Renal pelvis (tissue), 4 donors: Measurements from ENCODE around the gene PDS5B. TPM values are rescaled to one million over a fixed set of nuclear protein-coding genes. Genes with fewer than 3 reads are reported as not detected.
"Not testable (repeated sequence)": the region's sequence is repeated elsewhere in the genome, so short reads cannot be mapped to it uniquely, and the experiment has no call there.

Experiments used
- DNase-seq: peaks from one replicate; pipeline ENCODE4 v3.0.0-alpha.2; 2013
- polyA plus RNA-seq, 3 donors: library from polyadenylated mRNA; unstranded; fragments of 120-200 nt; gene quantifications; one replicate each; pipeline ENCODE4 v1.2.1, GENCODE V29; 2013; ENCODE audit not compliant: insufficient read length in 3 of 3

PDS5B gene
- polyA plus RNA-seq, 3 donors: 64.3 to 71.9 (median 69.1) TPM

DNA sequence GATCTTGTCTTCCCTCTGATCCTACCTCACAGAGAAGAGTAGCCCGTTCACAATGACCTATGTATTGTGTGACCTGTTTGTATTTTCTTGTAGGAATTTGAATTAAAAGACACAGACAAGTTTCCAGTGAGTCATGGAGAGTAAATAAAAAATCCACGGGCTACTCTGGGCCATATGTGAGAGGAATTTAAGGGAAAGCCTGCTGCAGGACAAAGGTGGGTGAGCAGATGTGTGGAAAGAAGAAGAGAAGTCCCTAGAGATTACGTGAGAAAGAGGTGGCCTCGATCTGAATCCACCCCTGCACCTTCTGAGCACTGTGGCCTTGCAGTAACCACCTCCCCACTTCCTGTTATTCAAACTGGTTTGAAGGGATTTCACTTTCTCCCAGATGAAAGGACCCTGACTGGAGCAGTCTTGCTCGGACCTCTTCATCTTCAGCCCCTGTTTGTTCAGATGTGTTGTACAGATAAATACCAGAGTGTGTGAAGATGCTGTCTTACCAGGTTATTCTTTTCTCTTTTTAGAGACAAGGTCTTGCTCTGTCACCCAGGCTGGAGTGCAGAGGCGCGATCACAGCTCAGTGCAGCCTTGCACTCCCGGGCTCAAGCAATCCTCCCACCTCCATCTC is 205.4 kb downstream of the PDS5B start:
- DNase-seq: no peak

DNA sequence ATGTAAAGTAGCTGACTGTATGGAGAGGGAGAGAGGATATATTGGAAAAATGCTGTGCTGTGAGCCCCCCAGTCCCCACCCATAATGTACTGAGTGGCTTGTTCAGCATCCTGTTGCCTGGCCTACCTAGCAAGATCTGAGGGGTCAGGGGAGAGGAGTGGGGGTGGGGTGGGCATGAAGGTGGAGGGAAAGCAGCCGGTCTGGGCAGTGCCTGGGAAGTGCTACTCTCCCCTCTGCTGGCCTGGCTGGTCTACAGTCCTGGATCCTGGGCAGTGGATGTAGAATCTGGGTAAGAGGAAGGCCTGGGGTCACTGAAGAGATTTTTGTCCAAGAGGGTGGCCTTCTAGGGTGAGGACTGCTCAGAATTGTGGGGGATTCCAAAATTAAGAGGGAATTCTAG is 210.5 kb downstream of the PDS5B start:
- no peak for DNase-seq

DNA sequence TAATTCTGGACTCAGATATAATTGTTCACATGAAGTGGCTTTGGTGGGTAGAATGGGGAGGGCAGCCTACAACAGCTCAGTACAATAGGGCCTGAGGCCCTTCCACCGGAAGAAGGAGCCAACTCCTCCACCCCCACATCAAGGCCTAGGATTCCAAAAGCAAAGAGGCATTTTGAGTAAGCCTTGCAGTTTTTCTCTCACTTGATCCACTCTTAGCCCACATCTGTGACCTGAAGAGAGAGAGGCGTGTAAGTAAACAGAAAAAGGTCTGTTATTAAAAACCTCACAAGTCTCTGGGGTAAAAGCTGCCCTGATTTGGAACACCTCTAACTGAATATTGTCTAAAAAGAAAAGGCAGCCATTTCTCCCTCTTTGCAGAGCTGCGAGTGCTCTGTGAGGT is 215.9 kb downstream of the PDS5B start:
- no peak for DNase-seq

DNA sequence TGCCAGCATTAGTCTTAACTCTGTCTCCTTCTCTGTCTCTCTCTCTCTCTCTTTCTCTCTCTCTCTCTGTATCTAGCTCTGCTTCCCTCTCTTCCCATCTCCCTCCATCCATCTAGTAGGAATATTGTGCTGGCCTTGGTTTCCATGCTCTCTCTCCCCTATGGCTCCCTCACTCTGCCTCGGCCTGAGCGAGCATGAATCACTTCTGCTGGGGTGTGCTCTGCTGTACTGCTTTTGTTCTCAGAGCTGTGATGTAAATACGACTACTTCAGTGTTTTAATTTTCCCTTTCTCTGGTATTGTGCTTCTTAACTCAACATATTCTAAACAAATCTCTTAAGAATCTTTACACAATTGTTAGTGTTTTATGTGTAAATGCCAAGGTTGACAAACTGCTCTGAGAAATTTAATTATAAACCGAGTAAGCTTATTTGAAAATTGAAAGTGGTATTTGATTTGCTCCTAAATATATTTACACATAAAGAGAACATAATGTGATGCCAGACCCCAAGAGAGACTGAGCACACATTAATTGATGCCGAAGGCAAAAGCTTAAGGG is 218.5 kb downstream of the PDS5B start:
- DNase-seq: no peak

DNA sequence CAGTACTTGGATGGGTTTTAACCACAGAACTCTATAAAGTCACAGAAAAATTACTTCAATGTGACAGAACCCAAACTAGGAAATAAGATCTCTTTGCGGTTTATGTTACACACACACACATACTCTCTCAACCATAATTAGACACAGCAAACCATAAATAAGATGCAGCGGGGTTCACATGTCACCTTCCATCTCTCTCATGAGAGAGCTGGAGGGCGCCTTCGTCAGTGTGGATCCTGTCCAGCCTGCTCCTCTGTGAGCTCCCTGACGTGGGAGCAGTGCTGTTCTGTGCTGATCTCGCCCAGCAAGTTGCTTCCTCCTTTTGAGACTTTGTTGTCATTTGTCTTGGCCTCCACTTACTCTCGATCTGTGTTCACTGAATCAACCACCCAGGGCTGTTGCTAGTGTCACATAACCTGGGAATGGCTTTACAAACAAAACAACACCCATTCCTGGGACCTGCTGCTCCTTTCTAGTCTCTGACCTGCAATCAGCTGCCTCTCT is 225.1 kb downstream of the PDS5B start:
- peak; percentile 43 for DNase-seq

DNA sequence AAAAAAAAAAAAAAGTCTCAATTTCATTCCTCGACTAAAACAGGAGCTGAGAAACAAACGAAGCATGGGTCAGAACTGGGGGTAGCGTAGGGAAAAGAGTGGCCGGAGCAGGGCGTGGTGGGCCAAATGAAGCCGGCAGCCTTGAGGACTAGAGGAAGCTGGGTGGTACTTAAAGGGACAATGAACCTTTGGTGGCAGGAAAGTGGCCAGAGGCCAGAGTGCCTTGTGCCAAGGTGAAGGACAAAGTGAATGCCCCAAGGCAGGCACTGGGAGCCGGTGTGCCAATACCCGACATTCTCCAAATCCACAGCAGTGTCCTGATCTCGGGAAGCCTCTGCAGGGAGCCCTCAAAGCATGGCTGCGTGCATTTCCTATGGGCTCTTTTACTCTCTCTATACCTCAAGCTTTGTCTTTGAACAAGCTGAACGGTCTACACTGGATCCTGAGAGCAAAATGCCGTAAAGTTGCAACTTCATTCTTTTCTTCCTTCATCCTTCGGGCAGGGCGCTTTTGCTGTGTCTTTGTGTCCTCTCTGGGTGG is 235.0 kb downstream of the PDS5B start:
- no peak for DNase-seq

DNA sequence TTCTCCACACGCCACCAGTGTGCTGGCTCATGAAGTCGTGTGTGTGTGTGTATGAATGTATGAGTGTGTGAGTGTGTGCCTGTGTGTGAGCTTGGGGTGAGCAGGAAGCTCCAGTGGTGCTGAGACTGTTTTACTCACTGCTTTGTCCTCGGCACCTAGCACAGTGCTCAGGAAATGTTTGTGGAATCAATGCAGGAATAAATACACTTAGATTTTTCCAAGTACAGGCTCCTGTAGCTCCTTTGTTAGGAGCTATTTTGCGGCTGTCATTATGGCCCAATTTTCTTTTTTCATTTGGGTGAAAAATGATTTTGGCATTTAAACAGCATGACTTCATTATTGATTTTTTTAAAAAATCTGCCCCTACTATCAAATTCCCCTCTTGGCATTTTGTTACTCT is 236.5 kb downstream of the PDS5B start:
- DNase-seq: no peak

DNA sequence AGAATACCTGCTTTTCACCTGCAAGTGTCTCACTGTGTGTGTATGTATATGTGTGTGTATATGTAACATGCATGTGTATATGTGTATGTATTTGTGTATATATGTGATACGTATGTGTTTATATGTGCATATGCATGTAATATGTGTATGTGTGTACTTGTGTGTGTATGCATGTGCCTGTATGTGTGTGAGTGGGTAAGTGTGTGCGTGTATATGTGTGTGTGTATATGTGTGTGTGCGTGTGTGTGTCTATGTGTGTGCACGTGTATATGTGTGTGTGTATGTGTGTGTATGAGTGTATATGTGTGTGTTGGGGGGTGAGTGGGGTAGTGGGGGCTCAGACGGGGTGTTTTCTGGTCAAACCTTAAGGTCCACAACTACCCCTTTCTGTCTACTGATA is 237.3 kb downstream of the PDS5B start:
- DNase-seq: no peak

DNA sequence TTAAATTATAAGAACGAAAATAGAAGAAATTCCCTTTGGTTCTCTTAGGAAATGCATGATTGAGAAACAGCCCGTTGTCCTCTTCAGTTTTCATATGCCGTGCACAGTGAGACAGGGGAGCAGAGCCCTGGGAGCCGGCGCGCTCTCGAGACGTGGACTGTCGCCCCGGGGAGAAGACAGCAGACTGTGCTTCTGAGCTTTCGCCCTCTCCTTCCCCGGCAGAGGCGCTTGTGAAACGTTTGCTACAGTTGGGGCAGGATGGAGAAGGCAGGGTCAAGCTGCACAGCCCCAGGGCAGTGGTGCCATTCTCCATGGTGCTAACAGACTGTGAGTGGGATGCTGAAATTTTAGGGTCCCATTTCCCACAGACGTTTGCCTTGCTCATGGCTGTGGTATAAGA is 237.8 kb downstream of the PDS5B start:
- DNase-seq: no peak

DNA sequence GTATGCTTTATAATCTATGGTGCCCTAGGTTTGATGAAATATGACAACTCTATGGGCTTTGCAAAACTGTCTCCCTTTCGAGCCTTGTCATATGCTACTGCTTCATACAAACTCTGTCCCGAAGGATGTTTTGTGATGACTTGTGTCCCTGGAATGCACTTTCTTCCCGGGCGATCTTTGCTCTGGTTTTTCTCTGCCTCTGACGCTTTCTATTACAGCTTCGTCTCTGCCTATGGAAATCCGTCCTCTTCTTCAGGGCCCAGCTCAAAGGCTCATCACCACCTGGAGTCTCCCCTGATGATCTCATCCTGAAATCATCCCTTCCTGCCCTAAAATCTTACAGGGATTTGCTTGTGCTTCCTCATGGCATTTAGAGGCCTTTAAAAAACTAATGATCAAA is 238.4 kb downstream of the PDS5B start:
- no peak for DNase-seq

DNA sequence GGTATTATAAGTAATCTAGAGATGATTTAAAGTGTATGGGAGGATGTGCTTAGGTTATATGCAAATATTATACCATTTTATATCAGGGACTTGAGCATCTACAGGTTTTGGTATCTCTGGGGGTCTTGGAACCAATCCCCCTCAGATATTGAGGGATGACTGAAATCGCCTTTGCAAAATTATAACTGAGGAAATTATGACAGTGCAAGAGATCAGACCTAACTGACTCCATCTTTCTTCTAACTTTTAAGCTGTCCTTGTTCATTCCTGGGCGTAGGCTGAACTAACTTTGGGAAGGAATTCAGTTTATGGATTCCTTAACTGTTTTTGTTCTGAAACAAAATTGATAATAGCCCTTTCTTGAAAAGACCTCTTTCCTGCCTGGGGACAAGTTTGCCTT is 239.2 kb downstream of the PDS5B start:
- no peak for DNase-seq

DNA sequence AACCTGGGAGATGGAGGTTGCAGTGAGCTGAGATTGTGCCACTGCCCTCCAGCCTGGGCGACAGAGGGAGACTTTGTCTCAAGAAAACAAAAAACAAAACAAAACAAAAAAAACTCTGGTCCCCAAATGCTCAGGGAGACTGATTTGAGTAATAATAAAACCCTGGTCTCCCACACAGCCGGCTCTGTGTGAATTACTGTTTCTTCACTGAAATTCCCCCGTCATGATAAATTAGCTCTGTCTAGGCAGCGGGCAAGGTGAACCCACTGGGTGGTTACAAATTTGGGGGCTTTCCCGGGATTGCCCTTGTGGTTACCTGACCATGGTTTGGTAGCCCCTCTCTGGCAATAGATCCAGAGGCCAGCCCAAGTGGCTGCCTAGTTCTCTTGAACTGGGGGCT is 240.1 kb downstream of the PDS5B start:
- not testable (repeated sequence) for DNase-seq

Other genes with a start within 250 kb of the PDS5B start
- gene N4BP2L1, start 158.3 kb upstream of the PDS5B start, polyA plus RNA-seq: 10 to 100 TPM; 15.6 to 27.6 (median 24.4) TPM
- 100 to 1,000 TPM; 120 to 229 (median 202) TPM for gene N4BP2L2, start 47.7 kb upstream of the PDS5B start, polyA plus RNA-seq